T-helper 1 cell treated with Interleukin-12 subunit alpha and Interleukin-12 subunit beta and Interleukin-4 antibody, amounts not matched to agents 30 μg/mL and 1 μg/mL, for 36 hours (primary cell): Measurements from ENCODE around the gene ITGA2.
A peak's percentile ranks its signal among the peaks of the same experiment; 100 is the strongest.

Source experiments
- H3K27ac Mint-ChIP-seq: one replicate; pipeline ENCODE4 v1.8.0; 2021; ENCODE audit warnings: mild to moderate bottlenecking, mixed read lengths
- H3K27me3 Mint-ChIP-seq: one replicate; pipeline ENCODE4 v1.8.0; 2021; ENCODE audit warnings: low read depth, mixed read lengths
- H3K36me3 Mint-ChIP-seq: one replicate; pipeline ENCODE4 v1.8.0; 2021; ENCODE audit warnings: low read depth, mixed read lengths
- H3K4me1 Mint-ChIP-seq: one replicate; pipeline ENCODE4 v1.8.0; 2021; ENCODE audit warnings: low read depth, mixed read lengths
- H3K4me3 Mint-ChIP-seq: one replicate; pipeline ENCODE4 v1.8.0; 2021; ENCODE audit warnings: mild to moderate bottlenecking, moderate library complexity, mixed read lengths
- H3K9me3 Mint-ChIP-seq: one replicate; pipeline ENCODE4 v1.8.0; 2021; ENCODE audit warnings: mixed read lengths

Gene ITGA2

GRCh38 chr5:52977264-52977897 is 11.8 kb upstream of the ITGA2 start:
- H3K4me3 Mint-ChIP-seq: no peak overlapping the region

DNA sequence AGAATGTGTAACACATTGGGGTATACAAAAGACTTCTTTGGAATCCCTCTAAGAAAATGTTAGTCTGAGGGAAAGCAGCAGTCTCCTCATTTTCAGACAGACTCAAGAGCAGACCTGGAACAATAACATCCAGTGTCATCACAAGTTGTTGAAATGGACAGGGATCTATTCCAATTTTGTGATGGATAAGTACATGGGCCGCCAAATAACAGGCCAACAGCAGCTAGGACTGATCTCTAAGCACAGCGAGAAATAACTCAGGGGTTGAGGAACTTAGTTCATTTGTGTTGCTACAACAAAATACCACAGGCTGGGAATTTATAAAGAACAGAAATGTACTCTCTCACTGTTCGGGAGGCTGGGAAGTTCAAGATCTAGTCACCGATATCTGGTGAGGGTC is 7.6 kb upstream of the ITGA2 start:
- H3K36me3 Mint-ChIP-seq: no peaks in the 10 kb centered on the region
- H3K27me3 Mint-ChIP-seq: peaks cover 30% of the 10 kb centered on the region
- H3K4me3 Mint-ChIP-seq: no peak overlapping the region
- H3K9me3 Mint-ChIP-seq: no peaks in the 10 kb centered on the region
- peaks cover 4% of the 10 kb centered on the region for H3K4me1 Mint-ChIP-seq
- no peak overlapping the region for H3K27ac Mint-ChIP-seq

More at GRCh38 chr5:52977264-52977897, 11.8 kb upstream of the ITGA2 start:
- no peaks in the 10 kb centered on the region for H3K4me1 Mint-ChIP-seq
- no peaks in the 10 kb centered on the region for H3K36me3 Mint-ChIP-seq
- peaks cover 35% of the 10 kb centered on the region for H3K27me3 Mint-ChIP-seq
- H3K9me3 Mint-ChIP-seq: no peaks in the 10 kb centered on the region
- H3K27ac Mint-ChIP-seq: no peak overlapping the region

- Mint-ChIP-seq H3K4me1 (peaks cover 18% of the 10 kb centered on the region), H3K27me3 (peaks cover 44% of the 10 kb centered on the region), H3K4me3 (no peak overlapping the region), H3K27ac (no peak overlapping the region), H3K9me3 (no peaks in the 10 kb centered on the region), H3K36me3 (no peaks in the 10 kb centered on the region)
These were observed 5.2 kb upstream of the ITGA2 start for GRCh38 chr5:52983731-52984636.

- Mint-ChIP-seq H3K9me3 (no peaks in the 10 kb centered on the region), H3K27me3 (peaks cover 37% of the 10 kb centered on the region), H3K4me1 (peaks cover 24% of the 10 kb centered on the region), H3K27ac (no peak overlapping the region), H3K36me3 (peaks cover 2% of the 10 kb centered on the region), H3K4me3 (no peak overlapping the region)
These were observed 3.8 kb upstream of the ITGA2 start for GRCh38 chr5:52985306-52985705.

DNA sequence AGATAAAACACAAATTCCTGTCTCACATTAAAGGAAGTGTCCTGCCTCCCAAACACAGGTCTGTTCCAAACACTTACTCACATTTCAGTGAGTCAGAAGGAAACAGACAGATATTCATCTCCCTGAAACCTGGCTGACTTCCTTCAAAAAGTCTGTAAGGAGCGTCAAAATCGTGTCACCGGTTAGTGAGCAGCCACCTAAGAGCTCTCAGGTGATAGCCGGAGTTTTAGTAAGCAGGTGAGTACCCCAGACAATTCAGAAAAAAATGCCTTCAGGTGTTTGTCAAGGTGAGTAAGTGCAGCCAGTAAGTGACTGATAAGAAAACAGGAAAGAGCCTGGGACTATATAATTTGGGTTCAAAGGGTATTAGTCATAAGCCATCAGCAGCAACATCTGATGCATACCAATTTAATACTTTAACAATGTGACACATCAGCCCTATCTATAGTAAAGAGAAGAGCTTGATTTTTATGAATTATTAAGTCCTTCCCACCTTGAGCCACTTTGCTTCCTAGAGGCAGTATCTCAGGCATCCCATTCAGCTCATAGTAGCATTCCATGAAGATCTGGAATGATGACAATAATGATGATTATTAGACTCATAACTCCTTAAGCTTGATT is 1.3 kb upstream of the ITGA2 start:
- Mint-ChIP-seq H3K27ac (peak overlapping the region; percentile 5), H3K4me3 (peak overlapping the region; percentile 15), H3K4me1 (peaks cover 30% of the 10 kb centered on the region), H3K36me3 (peaks cover 10% of the 10 kb centered on the region), H3K9me3 (no peaks in the 10 kb centered on the region), H3K27me3 (peaks cover 37% of the 10 kb centered on the region)

GRCh38 chr5:52988335-52989024 is 672 bp upstream of the ITGA2 start:
- H3K36me3 Mint-ChIP-seq: peaks cover 16% of the 10 kb centered on the region
- H3K4me3 Mint-ChIP-seq: peak overlapping the region; percentile 83
- peaks cover 28% of the 10 kb centered on the region for H3K4me1 Mint-ChIP-seq
- H3K27ac Mint-ChIP-seq: peak overlapping the region; percentile 71
- peaks cover 34% of the 10 kb centered on the region for H3K27me3 Mint-ChIP-seq
- no peaks in the 10 kb centered on the region for H3K9me3 Mint-ChIP-seq

- Mint-ChIP-seq H3K4me3 (peak overlapping the region; percentile 78), H3K4me1 (peaks cover 25% of the 10 kb centered on the region), H3K27me3 (peaks cover 31% of the 10 kb centered on the region), H3K36me3 (peaks cover 18% of the 10 kb centered on the region), H3K27ac (no peak overlapping the region), H3K9me3 (no peaks in the 10 kb centered on the region)
These were observed 802 bp downstream of the ITGA2 start for GRCh38 chr5:52989781-52990527.

GRCh38 chr5:52990528-52990925 is 1.4 kb downstream of the ITGA2 start:
- H3K27me3 Mint-ChIP-seq: peaks cover 31% of the 10 kb centered on the region
- H3K4me1 Mint-ChIP-seq: peaks cover 25% of the 10 kb centered on the region
- peaks cover 18% of the 10 kb centered on the region for H3K36me3 Mint-ChIP-seq
- H3K4me3 Mint-ChIP-seq: no peak overlapping the region
- H3K9me3 Mint-ChIP-seq: no peaks in the 10 kb centered on the region
- H3K27ac Mint-ChIP-seq: no peak overlapping the region

GRCh38 chr5:52993367-52993766 is 4.2 kb downstream of the ITGA2 start:
- Mint-ChIP-seq H3K27ac (no peak overlapping the region), H3K27me3 (peaks cover 12% of the 10 kb centered on the region), H3K4me1 (peaks cover 16% of the 10 kb centered on the region), H3K4me3 (no peak overlapping the region), H3K9me3 (no peaks in the 10 kb centered on the region), H3K36me3 (peaks cover 18% of the 10 kb centered on the region)

- Mint-ChIP-seq H3K9me3 (no peaks in the 10 kb centered on the region), H3K27me3 (peaks cover 9% of the 10 kb centered on the region), H3K36me3 (peaks cover 21% of the 10 kb centered on the region), H3K4me3 (no peak overlapping the region), H3K4me1 (peaks cover 15% of the 10 kb centered on the region), H3K27ac (no peak overlapping the region)
These were observed 5.1 kb downstream of the ITGA2 start for GRCh38 chr5:52994266-52994665.

- H3K9me3 Mint-ChIP-seq: no peaks in the 10 kb centered on the region
- H3K27me3 Mint-ChIP-seq: peaks cover 9% of the 10 kb centered on the region
- peaks cover 13% of the 10 kb centered on the region for H3K4me1 Mint-ChIP-seq
- H3K4me3 Mint-ChIP-seq: no peak overlapping the region
- peaks cover 21% of the 10 kb centered on the region for H3K36me3 Mint-ChIP-seq
- H3K27ac Mint-ChIP-seq: no peak overlapping the region
These were observed 5.9 kb downstream of the ITGA2 start for GRCh38 chr5:52995095-52995494.

- no peaks in the 10 kb centered on the region for H3K9me3 Mint-ChIP-seq
- H3K4me3 Mint-ChIP-seq: no peak overlapping the region
- H3K27ac Mint-ChIP-seq: no peak overlapping the region
- peaks cover 19% of the 10 kb centered on the region for H3K36me3 Mint-ChIP-seq
- peaks cover 9% of the 10 kb centered on the region for H3K27me3 Mint-ChIP-seq
- H3K4me1 Mint-ChIP-seq: peaks cover 11% of the 10 kb centered on the region
These were observed 6.8 kb downstream of the ITGA2 start for GRCh38 chr5:52995914-52996313.

- Mint-ChIP-seq H3K27me3 (peaks cover 9% of the 10 kb centered on the region), H3K4me3 (no peak overlapping the region), H3K9me3 (no peaks in the 10 kb centered on the region), H3K4me1 (peaks cover 11% of the 10 kb centered on the region), H3K36me3 (peaks cover 20% of the 10 kb centered on the region), H3K27ac (no peak overlapping the region)
These were observed 7.8 kb downstream of the ITGA2 start for GRCh38 chr5:52996979-52997378.

DNA sequence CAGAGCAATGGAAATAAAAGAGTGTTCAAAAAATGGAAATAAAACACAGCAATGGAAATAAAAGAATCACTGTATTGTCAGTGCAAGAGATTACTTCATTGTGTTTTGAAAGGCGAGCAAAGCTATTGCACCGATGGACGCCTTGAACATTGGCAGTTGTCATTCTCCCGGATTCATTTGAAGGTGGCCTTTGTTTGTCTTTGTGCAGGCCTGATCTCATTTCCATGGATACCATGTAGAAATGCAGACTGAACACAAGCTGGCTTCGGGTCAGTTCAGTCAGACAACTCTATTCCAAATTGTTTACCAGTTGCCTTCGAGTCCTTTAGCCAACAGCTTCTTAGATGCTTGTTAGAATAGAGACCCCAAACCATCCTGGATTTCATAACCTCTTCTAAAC is 8.3 kb downstream of the ITGA2 start:
- Mint-ChIP-seq H3K4me3 (no peak overlapping the region), H3K36me3 (peaks cover 16% of the 10 kb centered on the region), H3K9me3 (no peaks in the 10 kb centered on the region), H3K27me3 (peaks cover 5% of the 10 kb centered on the region), H3K4me1 (peaks cover 6% of the 10 kb centered on the region), H3K27ac (no peak overlapping the region)
